ENCODE results near the gene RELT.

RELT gene

DNA sequence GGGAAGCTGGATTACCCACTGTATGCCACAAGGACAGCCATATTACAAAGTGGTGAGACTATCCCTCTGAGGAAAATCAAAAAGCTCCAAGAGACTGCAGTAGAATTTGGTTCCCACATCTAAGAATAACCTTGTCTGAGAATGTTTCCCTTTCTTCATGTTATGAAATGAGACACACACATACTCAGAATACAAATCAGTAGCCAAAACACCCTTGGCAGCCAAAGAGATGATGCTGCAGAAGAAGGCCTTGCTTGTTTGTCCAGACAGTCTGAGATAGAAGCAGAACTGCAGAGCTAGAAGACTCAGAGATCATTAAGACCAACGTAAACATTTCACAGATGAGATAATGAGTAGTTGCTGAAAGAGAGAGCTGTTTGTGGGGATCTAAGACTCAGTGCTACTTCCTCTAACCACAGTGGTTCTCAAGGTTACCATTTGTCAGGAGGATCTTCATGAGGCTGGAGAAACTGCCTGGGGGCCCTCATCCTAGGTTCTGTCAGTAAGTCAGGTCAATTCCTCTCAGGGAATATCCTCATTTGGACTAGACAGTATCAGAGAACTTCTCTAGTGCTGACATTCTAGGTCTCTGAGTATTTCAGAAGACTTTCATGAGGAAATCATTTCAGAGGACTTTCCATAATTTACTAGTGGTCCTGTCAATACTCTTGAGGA, 38.9 kb downstream of the RELT start:
- no peaks in the 10 kb centered on the region for H3K9me2 ChIP-seq (ENCODE audit: low read depth, low read length)
- no peak overlapping the region for H2AFZ ChIP-seq (ENCODE audit: low read length)
- no peaks in the 10 kb centered on the region for H3K79me2 ChIP-seq (ENCODE audit: insufficient read depth, low read length)
- no peaks in the 10 kb centered on the region for H3K4me1 ChIP-seq (ENCODE audit: insufficient read depth, low read length, severe bottlenecking)
- H3K36me3 ChIP-seq (ENCODE audit: insufficient read depth, low read length), result peaks cover 9% of the 10 kb centered on the region
- H3K9me3 ChIP-seq (ENCODE audit: low read length), result no peaks in the 10 kb centered on the region
- no peak overlapping the region for H3K4me2 ChIP-seq (ENCODE audit: low read length)
- H3K4me3 ChIP-seq (ENCODE audit: low read depth, low read length, poor library complexity, severe bottlenecking), result no peak overlapping the region
- no peak overlapping the region for H3K9ac ChIP-seq (ENCODE audit: low read length)
- no peak for TF ChIP-seq EZH2 (IDR thresholded peaks at IDR 0.05; ENCODE audit: borderline replicate concordance, low read length)
- TF ChIP-seq, protein P1, sequence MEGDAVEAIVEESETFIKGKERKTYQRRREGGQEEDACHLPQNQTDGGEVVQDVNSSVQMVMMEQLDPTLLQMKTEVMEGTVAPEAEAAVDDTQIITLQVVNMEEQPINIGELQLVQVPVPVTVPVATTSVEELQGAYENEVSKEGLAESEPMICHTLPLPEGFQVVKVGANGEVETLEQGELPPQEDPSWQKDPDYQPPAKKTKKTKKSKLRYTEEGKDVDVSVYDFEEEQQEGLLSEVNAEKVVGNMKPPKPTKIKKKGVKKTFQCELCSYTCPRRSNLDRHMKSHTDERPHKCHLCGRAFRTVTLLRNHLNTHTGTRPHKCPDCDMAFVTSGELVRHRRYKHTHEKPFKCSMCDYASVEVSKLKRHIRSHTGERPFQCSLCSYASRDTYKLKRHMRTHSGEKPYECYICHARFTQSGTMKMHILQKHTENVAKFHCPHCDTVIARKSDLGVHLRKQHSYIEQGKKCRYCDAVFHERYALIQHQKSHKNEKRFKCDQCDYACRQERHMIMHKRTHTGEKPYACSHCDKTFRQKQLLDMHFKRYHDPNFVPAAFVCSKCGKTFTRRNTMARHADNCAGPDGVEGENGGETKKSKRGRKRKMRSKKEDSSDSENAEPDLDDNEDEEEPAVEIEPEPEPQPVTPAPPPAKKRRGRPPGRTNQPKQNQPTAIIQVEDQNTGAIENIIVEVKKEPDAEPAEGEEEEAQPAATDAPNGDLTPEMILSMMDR (IDR thresholded peaks at IDR 0.05; ENCODE audit: low read length), result no peak
- no peaks in the 10 kb centered on the region for H3K27me3 ChIP-seq (ENCODE audit: insufficient read depth, low read length)
- H4K20me1 ChIP-seq (ENCODE audit: insufficient read depth, low read length), result no peaks in the 10 kb centered on the region
- H3K27ac ChIP-seq (ENCODE audit: low read depth, low read length, poor library complexity, severe bottlenecking), result no peak overlapping the region
- H3F3A ChIP-seq (ENCODE audit: insufficient read depth, low read length), result no peaks in the 10 kb centered on the region

DNA sequence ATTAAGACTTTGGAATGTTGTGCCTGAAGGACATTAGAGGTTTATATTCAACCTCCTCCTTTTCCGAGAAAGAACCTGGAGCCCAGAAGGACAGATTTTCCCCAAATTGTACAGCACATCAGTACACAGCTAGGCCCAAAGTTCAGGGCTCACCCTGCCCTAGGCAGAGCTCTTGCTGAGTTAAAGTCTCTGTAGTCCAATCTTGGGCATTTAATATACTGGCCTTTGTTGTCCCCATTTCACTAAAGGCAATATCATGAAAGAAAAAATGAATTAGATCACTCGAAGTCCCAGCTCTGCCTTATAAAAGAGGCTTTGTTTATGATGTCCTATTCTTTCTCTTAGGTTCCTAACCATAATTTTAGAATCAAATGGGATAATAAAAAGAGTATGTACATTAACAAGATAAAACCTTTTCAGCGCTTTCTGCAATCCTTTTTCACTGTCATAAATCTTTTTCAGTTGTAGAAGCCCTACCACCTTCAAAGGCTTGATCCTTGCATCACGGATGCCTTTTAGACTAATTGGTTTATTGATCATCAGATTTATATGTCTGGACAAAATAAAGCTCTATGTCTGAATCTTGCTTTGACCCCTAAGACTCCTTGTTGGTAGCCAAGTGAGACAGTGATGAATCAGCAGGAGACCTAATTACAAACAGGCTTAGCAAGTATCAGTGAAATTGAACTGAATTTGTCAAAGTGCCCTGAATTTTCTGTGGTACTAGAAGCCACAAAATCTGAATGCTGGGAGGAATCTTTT, 39.8 kb downstream of the RELT start:
- TF ChIP-seq, protein P1 (IDR thresholded peaks at IDR 0.05; ENCODE audit: low read length), result no peak
- Histone ChIP-seq H3K9ac (ENCODE audit: low read length) (no peak overlapping the region), H3K4me2 (ENCODE audit: low read length) (no peak overlapping the region)

DNA sequence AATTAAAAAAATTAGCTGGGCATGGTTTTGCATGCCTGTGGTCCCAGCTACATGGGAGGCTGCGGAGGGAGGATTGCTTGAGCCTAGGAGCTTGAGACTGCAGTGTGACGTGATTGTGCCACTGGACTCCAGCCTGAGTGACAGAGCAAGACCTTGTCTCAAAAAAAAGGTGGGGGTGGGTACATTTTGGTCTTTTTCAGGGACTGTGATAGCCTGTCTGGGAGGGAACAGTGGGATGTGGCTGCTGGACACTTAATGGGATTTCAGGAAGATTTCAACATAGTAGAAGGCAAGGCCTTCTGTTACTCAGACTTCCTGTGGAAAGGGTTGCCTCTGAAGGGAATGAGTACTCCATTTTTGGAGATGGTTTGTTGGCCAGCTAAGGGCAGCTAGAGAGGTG, 40.6 kb downstream of the RELT start:
- H3K9me3 ChIP-seq (ENCODE audit: low read length), result no peaks in the 10 kb centered on the region
- no peak overlapping the region for H3K4me2 ChIP-seq (ENCODE audit: low read length)

More for the DNA sequence above, 39.8 kb downstream of the RELT start:
- Histone ChIP-seq H3K79me2 (ENCODE audit: insufficient read depth, low read length) (no peaks in the 10 kb centered on the region), H3K36me3 (ENCODE audit: insufficient read depth, low read length) (peaks cover 9% of the 10 kb centered on the region), H3K9me3 (ENCODE audit: low read length) (no peaks in the 10 kb centered on the region), H3K9me2 (ENCODE audit: low read depth, low read length) (no peaks in the 10 kb centered on the region), H2AFZ (ENCODE audit: low read length) (no peak overlapping the region), H3K4me1 (ENCODE audit: insufficient read depth, low read length, severe bottlenecking) (no peaks in the 10 kb centered on the region), H3K4me3 (ENCODE audit: low read depth, low read length, poor library complexity, severe bottlenecking) (no peak overlapping the region), H4K20me1 (ENCODE audit: insufficient read depth, low read length) (no peaks in the 10 kb centered on the region), H3F3A (ENCODE audit: insufficient read depth, low read length) (no peaks in the 10 kb centered on the region), H3K27ac (ENCODE audit: low read depth, low read length, poor library complexity, severe bottlenecking) (no peak overlapping the region), H3K27me3 (ENCODE audit: insufficient read depth, low read length) (no peaks in the 10 kb centered on the region)

More for the DNA sequence above, 40.6 kb downstream of the RELT start:
- H3K27me3 ChIP-seq (ENCODE audit: insufficient read depth, low read length), result no peaks in the 10 kb centered on the region
- H3K9me2 ChIP-seq (ENCODE audit: low read depth, low read length), result no peaks in the 10 kb centered on the region
- H3K4me3 ChIP-seq (ENCODE audit: low read depth, low read length, poor library complexity, severe bottlenecking), result no peak overlapping the region
- H3K9ac ChIP-seq (ENCODE audit: low read length), result no peak overlapping the region
- H3K36me3 ChIP-seq (ENCODE audit: insufficient read depth, low read length), result peaks cover 9% of the 10 kb centered on the region
- H2AFZ ChIP-seq (ENCODE audit: low read length), result no peak overlapping the region
- H3K79me2 ChIP-seq (ENCODE audit: insufficient read depth, low read length), result no peaks in the 10 kb centered on the region
- no peaks in the 10 kb centered on the region for H3F3A ChIP-seq (ENCODE audit: insufficient read depth, low read length)
- H4K20me1 ChIP-seq (ENCODE audit: insufficient read depth, low read length), result no peaks in the 10 kb centered on the region
- no peak overlapping the region for H3K27ac ChIP-seq (ENCODE audit: low read depth, low read length, poor library complexity, severe bottlenecking)
- H3K4me1 ChIP-seq (ENCODE audit: insufficient read depth, low read length, severe bottlenecking), result no peaks in the 10 kb centered on the region
- TF ChIP-seq EZH2 (IDR thresholded peaks at IDR 0.05; ENCODE audit: borderline replicate concordance, low read length), result no peak
- TF ChIP-seq, protein P1 (IDR thresholded peaks at IDR 0.05; ENCODE audit: low read length), result no peak
